ENCODE data around the gene WDFY2. TPM values are rescaled to one million over a fixed set of nuclear protein-coding genes. Genes with fewer than 3 reads are reported as not detected.

WDFY2 gene
- total and polyA plus RNA-seq, 2 of the 13 experiments (the other 11 are each of a cell fraction or from before 2014, with no cell fraction given): 22.6 to 27.0 TPM

- TF ChIP-seq ZBTB2 (CRISPR knock-in tag; IDR thresholded peaks at IDR 0.05; ENCODE audit: low read depth) (no peak), NR2F2 (IDR thresholded peaks at IDR 0.05; ENCODE audit: borderline replicate concordance, low read depth) (no peak), ZNF576 (CRISPR knock-in tag; IDR thresholded peaks at IDR 0.05) (no peak), TMF1 (CRISPR knock-in tag; IDR thresholded peaks at IDR 0.05; ENCODE audit: low read depth) (no peak; the same call in 1 of the 2 replicates), CCAR2 (optimal IDR thresholded peaks at IDR 0.05; ENCODE audit: low read depth, low read length) (no peak), PRMT3 (CRISPR knock-in tag; IDR thresholded peaks at IDR 0.05; ENCODE audit: borderline replicate concordance, low read depth) (no peak), ARHGAP35 (CRISPR knock-in tag; IDR thresholded peaks at IDR 0.05; ENCODE audit: borderline replicate concordance) (0 out of 2 replicates have a peak, but pooled peaks have one; percentile 47), ZNF891 (CRISPR knock-in tag; IDR thresholded peaks at IDR 0.05) (no peak), FIP1L1 (IDR thresholded peaks at IDR 0.05; ENCODE audit: borderline replicate concordance, insufficient read depth, low read depth, low read length) (no peak), PTBP1 (IDR thresholded peaks at IDR 0.05; ENCODE audit: low read depth, low read length, poor library complexity, severe bottlenecking) (peak; percentile 58), EP300 (IDR thresholded peaks at IDR 0.05; ENCODE audit: low read depth in 2 of 2, low read length in 2 of 2) (0 out of 4 replicates have a peak, but pooled peaks of 1 of the 2 experiments have one; percentile 9), EP300 (CRISPR knock-in tag; IDR thresholded peaks at IDR 0.05; ENCODE audit: borderline replicate concordance) (no peak), MEIS2 (CRISPR knock-in tag; IDR thresholded peaks at IDR 0.05) (peak; percentile 29; the same call in 1 of the 2 replicates), TSC22D2 (CRISPR knock-in tag; IDR thresholded peaks at IDR 0.05; ENCODE audit: borderline replicate concordance) (no peak), ZNF121 (CRISPR knock-in tag; IDR thresholded peaks at IDR 0.05) (no peak), ATF1 (CRISPR knock-in tag; IDR thresholded peaks at IDR 0.05) (no peak), HOXA7 (CRISPR knock-in tag; IDR thresholded peaks at IDR 0.05) (no peak), RBAK (CRISPR knock-in tag; IDR thresholded peaks at IDR 0.05) (no peak), KLF6 (CRISPR knock-in tag; IDR thresholded peaks at IDR 0.05) (peak; percentile 20; the same call in 1 of the 2 replicates)
- TF ChIP-seq, protein P1, sequence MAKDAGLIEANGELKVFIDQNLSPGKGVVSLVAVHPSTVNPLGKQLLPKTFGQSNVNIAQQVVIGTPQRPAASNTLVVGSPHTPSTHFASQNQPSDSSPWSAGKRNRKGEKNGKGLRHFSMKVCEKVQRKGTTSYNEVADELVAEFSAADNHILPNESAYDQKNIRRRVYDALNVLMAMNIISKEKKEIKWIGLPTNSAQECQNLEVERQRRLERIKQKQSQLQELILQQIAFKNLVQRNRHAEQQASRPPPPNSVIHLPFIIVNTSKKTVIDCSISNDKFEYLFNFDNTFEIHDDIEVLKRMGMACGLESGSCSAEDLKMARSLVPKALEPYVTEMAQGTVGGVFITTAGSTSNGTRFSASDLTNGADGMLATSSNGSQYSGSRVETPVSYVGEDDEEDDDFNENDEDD (CRISPR knock-in tag; IDR thresholded peaks at IDR 0.05; ENCODE audit: borderline replicate concordance): peak; percentile 51; the same call in 1 of the 2 replicates
- TF ChIP-seq, protein P2, sequence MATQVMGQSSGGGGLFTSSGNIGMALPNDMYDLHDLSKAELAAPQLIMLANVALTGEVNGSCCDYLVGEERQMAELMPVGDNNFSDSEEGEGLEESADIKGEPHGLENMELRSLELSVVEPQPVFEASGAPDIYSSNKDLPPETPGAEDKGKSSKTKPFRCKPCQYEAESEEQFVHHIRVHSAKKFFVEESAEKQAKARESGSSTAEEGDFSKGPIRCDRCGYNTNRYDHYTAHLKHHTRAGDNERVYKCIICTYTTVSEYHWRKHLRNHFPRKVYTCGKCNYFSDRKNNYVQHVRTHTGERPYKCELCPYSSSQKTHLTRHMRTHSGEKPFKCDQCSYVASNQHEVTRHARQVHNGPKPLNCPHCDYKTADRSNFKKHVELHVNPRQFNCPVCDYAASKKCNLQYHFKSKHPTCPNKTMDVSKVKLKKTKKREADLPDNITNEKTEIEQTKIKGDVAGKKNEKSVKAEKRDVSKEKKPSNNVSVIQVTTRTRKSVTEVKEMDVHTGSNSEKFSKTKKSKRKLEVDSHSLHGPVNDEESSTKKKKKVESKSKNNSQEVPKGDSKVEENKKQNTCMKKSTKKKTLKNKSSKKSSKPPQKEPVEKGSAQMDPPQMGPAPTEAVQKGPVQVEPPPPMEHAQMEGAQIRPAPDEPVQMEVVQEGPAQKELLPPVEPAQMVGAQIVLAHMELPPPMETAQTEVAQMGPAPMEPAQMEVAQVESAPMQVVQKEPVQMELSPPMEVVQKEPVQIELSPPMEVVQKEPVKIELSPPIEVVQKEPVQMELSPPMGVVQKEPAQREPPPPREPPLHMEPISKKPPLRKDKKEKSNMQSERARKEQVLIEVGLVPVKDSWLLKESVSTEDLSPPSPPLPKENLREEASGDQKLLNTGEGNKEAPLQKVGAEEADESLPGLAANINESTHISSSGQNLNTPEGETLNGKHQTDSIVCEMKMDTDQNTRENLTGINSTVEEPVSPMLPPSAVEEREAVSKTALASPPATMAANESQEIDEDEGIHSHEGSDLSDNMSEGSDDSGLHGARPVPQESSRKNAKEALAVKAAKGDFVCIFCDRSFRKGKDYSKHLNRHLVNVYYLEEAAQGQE (IDR thresholded peaks at IDR 0.05; ENCODE audit: borderline replicate concordance in 1 of 2, low read depth in 1 of 2, low read length in 2 of 2): peak in 1 of 2 experiments; percentile 44; a peak in 1 of 4 replicates
Measured at GRCh38 chr13:51583875-51584730, at the start of gene WDFY2 (continued).

All from HepG2 (cell line).